ACHN (cell line): ENCODE measurements around the gene GJB5.

Experiments
- DNase-seq: peaks from one replicate; pipeline ENCODE4 v3.0.0-alpha.2; 2015
- in situ Hi-C: cut with HindIII; loops from 2 replicates; pipeline ENCODE4 v1.10.0; 2017; ENCODE audit warnings: low sequenced_read_pairs, low pct_ligation_motif_present, low pct_unique_long_range_greater_than_20kb

Gene GJB5

GRCh38 chr1:34786521-34787325, 31.9 kb downstream of the GJB5 start:
- in situ Hi-C loops, result no loop called here
- DNase-seq, result peak; percentile 59

DNA sequence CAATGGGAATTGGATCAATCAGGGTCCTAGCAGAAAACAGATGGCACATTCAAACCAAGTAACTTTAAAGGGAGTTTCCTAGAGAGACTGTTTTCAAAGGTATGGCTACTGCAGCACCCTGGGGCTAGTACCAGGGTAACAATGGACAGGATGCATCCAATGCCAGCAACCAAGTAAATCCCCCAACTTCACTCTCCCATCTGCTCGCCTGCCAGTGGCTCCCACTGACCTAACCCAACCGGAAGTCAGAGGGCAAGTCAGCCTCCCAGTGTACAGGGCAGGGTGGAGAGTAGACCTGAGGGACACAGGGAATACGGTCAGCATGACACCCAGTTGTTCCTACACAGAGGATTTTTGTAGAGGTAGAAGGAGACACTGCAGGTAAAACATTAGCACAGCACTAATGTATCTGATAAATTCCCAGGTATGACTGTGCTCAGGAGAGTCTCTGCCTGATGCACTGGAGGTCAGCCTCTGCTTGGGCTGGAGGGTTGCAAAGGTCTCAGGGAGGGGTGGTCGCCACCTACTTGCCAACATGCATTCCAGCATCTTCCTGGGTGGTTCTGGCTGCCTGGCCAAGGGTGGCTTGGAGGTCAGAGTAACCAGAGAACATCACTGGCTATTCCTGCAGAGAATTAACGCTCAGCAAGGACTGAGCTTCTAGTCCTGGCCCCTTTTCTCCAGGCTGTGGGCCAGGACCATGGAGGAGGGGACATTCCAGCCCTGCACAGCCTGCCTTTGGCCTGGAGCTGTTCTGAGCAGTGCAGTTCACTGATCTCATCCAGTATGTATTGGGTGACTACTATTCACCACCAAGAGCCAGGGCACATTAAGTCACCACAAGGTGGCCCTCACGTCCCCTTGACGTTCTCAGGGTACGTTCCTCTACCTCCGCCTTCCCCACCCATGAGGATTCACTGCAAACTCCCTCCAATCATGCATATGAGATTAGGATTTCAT, 32.9 kb downstream of the GJB5 start:
- in situ Hi-C loops, result no loop called here
- no peak for DNase-seq

DNA sequence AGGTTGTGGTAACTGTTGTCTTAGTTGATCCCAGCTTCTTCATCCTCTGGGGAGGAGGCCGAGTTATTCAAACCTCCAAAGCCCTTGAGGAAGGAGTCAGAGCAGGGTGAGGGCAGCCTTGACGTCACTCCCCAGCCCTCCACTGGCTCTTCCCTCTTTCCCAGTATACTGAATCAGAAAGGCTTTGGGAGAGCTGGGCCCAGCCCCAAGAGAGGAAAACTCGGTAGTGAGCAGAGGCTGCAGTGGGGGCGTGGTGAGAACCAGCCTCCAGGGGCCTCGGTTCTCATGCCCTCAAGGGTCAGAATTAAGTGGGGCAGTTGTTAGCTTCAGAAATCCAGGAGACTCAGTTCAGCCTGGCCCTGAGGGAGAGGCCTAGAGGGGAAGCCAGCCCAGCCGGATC, 36.1 kb downstream of the GJB5 start:
- DNase-seq, result no peak
- in situ Hi-C loops, result no loop called here

GRCh38 chr1:34792424-34792823, 37.6 kb downstream of the GJB5 start:
- in situ Hi-C loops, result no loop called here

GRCh38 chr1:34792868-34793727, 38.3 kb downstream of the GJB5 start, which contains the start of gene GJA4:
Gene GJA4, plus strand, starts transcription at chr1:34792999. Its CDS starts 1,215 bp downstream, at chr1:34794214.
- no peak for DNase-seq
- in situ Hi-C loops, result no loop called here

More at GRCh38 chr1:34792424-34792823, 37.6 kb downstream of the GJB5 start:
- no peak for DNase-seq

DNA sequence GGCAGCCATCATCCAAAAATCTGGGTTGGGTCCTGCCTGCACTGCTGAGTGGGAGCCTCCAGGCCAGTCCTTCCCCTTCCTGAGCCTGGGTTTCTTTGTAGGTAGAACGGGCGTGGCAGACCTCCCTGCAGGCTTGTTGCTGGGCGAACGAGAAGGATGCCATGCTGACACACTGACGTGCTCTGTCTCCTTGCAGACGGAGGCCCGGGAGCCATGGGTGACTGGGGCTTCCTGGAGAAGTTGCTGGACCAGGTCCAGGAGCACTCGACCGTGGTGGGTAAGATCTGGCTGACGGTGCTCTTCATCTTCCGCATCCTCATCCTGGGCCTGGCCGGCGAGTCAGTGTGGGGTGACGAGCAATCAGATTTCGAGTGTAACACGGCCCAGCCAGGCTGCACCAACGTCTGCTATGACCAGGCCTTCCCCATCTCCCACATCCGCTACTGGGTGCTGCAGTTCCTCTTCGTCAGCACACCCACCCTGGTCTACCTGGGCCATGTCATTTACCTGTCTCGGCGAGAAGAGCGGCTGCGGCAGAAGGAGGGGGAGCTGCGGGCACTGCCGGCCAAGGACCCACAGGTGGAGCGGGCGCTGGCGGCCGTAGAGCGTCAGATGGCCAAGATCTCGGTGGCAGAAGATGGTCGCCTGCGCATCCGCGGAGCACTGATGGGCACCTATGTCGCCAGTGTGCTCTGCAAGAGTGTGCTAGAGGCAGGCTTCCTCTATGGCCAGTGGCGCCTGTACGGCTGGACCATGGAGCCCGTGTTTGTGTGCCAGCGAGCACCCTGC, 39.3 kb downstream of the GJB5 start:
- in situ Hi-C loops, result no loop called here
- DNase-seq, result peak; percentile 62

DNA sequence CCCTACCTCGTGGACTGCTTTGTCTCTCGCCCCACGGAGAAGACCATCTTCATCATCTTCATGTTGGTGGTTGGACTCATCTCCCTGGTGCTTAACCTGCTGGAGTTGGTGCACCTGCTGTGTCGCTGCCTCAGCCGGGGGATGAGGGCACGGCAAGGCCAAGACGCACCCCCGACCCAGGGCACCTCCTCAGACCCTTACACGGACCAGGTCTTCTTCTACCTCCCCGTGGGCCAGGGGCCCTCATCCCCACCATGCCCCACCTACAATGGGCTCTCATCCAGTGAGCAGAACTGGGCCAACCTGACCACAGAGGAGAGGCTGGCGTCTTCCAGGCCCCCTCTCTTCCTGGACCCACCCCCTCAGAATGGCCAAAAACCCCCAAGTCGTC, 39.9 kb downstream of the GJB5 start:
- no peak for DNase-seq
- in situ Hi-C loops, result no loop called here

- in situ Hi-C loops, result no loop called here
- no peak for DNase-seq
Measured at GRCh38 chr1:34795916-34796315, 41.1 kb downstream of the GJB5 start.

DNA sequence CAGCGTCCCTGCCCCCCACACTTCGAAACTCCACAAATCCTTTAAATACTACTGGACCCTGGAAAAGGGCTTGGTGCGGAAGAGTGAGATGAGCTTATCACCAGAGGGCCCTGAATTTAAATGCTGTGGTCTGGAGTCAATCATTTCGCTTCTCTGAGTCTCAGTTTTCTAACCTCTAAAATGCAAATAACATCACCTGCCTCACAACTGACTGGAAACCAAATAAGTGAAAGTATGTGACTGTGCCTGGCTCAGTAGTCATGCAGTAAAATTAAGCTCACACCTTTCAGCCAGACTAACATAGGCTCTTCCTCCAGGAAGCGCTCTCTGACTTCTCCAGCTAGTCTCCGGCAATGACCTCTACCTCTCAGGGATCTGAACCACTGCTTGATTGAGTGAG, 42.1 kb downstream of the GJB5 start:
- in situ Hi-C loops, result no loop called here
- DNase-seq, result no peak

- in situ Hi-C loops, result no loop called here
- no peak for DNase-seq
Measured at GRCh38 chr1:34800214-34800613, 45.4 kb downstream of the GJB5 start.

DNA sequence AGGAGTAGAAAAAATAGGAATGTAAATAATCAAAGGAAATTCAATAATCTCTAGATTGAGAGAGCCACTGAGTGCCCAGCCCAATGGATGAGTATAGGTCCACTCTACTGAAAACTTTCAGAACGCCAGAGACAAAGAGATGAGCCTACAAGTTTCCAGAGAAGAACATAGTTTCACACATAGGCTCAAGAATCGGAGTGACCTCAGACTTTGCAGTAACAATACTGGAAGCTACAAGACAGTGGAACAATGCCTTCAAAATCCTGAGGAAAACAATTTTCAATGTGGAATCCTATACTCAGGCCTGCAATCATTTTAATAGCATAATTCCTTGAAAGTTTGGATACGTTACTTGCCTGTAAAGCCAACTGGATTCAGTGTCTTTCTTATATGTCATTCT, 48.9 kb downstream of the GJB5 start:
- DNase-seq, result no peak
- in situ Hi-C loops, result no loop called here

- in situ Hi-C loops, result no loop called here
- DNase-seq, result no peak
Measured at GRCh38 chr1:34806396-34806795, 51.5 kb downstream of the GJB5 start.
